Measurements from ENCODE around the gene ZFAND3. TPM values are rescaled to one million over a fixed set of nuclear protein-coding genes. Genes with fewer than 3 reads are reported as not detected.

Gene ZFAND3
- total RNA-seq, 1 donor from 2014 or later: 131 TPM

GRCh38 chr6:37831457-37831856, 11.9 kb downstream of the ZFAND3 start:
- H3K79me2 ChIP-seq (ENCODE audit: insufficient read depth, low read length): peaks cover 99% of the 10 kb centered on the region
- H3K4me2 ChIP-seq (ENCODE audit: low read length): no peak overlapping the region
- H4K20me1 ChIP-seq (ENCODE audit: insufficient read depth, low read length): peaks cover 100% of the 10 kb centered on the region
- no peaks in the 10 kb centered on the region for H3K27me3 ChIP-seq (ENCODE audit: insufficient read depth, low read length)
- H3K36me3 ChIP-seq (ENCODE audit: insufficient read depth, low read length): no peaks in the 10 kb centered on the region
- Mint-ChIP-seq H3K27ac (ENCODE audit: unreplicated experiment) (no peak overlapping the region), H3K9me3 (ENCODE audit: unreplicated experiment) (no peaks in the 10 kb centered on the region), H3K27me3 (ENCODE audit: low read depth, unreplicated experiment) (no peaks in the 10 kb centered on the region), H3K4me3 (ENCODE audit: unreplicated experiment) (no peak overlapping the region), H3K36me3 (ENCODE audit: low read depth, unreplicated experiment) (peaks cover 9% of the 10 kb centered on the region), H3K4me1 (ENCODE audit: low read depth, unreplicated experiment) (peaks cover 26% of the 10 kb centered on the region)
- no peaks in the 10 kb centered on the region for H3K4me1 ChIP-seq (ENCODE audit: insufficient read depth, low read length)
- TF ChIP-seq EZH2 (IDR thresholded peaks at IDR 0.05; ENCODE audit: insufficient read depth, low read length) (no peak), CTCF (IDR thresholded peaks at IDR 0.05; ENCODE audit: insufficient read depth, low read depth, low read length) (no peak)
- H3K27ac ChIP-seq (ENCODE audit: low read depth, low read length): no peak overlapping the region
- no peak overlapping the region for H3K9ac ChIP-seq (ENCODE audit: low read length)
- H3K9me3 ChIP-seq (ENCODE audit: insufficient read depth, low read depth, low read length): no peaks in the 10 kb centered on the region
- H3K4me3 ChIP-seq (ENCODE audit: insufficient read depth, low read depth, low read length): no peak overlapping the region
- FAIRE-seq: no peak
- no peak overlapping the region for H2AFZ ChIP-seq (ENCODE audit: low read depth, low read length)
- no peak for DNase-seq (ENCODE audit: low read depth)

GRCh38 chr6:37835923-37836322, 16.4 kb downstream of the ZFAND3 start:
- TF ChIP-seq EZH2 (IDR thresholded peaks at IDR 0.05; ENCODE audit: insufficient read depth, low read length) (no peak), CTCF (IDR thresholded peaks at IDR 0.05; ENCODE audit: insufficient read depth, low read depth, low read length) (no peak)
- H3K4me1 ChIP-seq (ENCODE audit: insufficient read depth, low read length): no peaks in the 10 kb centered on the region
- no peaks in the 10 kb centered on the region for H3K36me3 ChIP-seq (ENCODE audit: insufficient read depth, low read length)
- no peak overlapping the region for H2AFZ ChIP-seq (ENCODE audit: low read depth, low read length)
- Mint-ChIP-seq H3K4me3 (ENCODE audit: unreplicated experiment) (no peak overlapping the region), H3K9me3 (ENCODE audit: unreplicated experiment) (no peaks in the 10 kb centered on the region), H3K27me3 (ENCODE audit: low read depth, unreplicated experiment) (no peaks in the 10 kb centered on the region), H3K4me1 (ENCODE audit: low read depth, unreplicated experiment) (peaks cover 14% of the 10 kb centered on the region), H3K36me3 (ENCODE audit: low read depth, unreplicated experiment) (peaks cover 10% of the 10 kb centered on the region), H3K27ac (ENCODE audit: unreplicated experiment) (no peak overlapping the region)
- no peak overlapping the region for H3K4me3 ChIP-seq (ENCODE audit: insufficient read depth, low read depth, low read length)
- H3K27me3 ChIP-seq (ENCODE audit: insufficient read depth, low read length): no peaks in the 10 kb centered on the region
- no peak overlapping the region for H3K27ac ChIP-seq (ENCODE audit: low read depth, low read length)
- peaks cover 97% of the 10 kb centered on the region for H3K79me2 ChIP-seq (ENCODE audit: insufficient read depth, low read length)
- DNase-seq (ENCODE audit: low read depth): no peak
- peaks cover 96% of the 10 kb centered on the region for H4K20me1 ChIP-seq (ENCODE audit: insufficient read depth, low read length)
- H3K9ac ChIP-seq (ENCODE audit: low read length): no peak overlapping the region
- H3K4me2 ChIP-seq (ENCODE audit: low read length): no peak overlapping the region
- no peak for FAIRE-seq
- no peaks in the 10 kb centered on the region for H3K9me3 ChIP-seq (ENCODE audit: insufficient read depth, low read depth, low read length)

- no peaks in the 10 kb centered on the region for H3K9me3 Mint-ChIP-seq (ENCODE audit: unreplicated experiment)
- no peak overlapping the region for H3K9ac ChIP-seq (ENCODE audit: low read length)
- no peak overlapping the region for H3K4me3 Mint-ChIP-seq (ENCODE audit: unreplicated experiment)
- no peak overlapping the region for H2AFZ ChIP-seq (ENCODE audit: low read depth, low read length)
- no peak overlapping the region for H3K27ac Mint-ChIP-seq (ENCODE audit: unreplicated experiment)
- H3K4me1 Mint-ChIP-seq (ENCODE audit: low read depth, unreplicated experiment): peaks cover 2% of the 10 kb centered on the region
- H3K27ac ChIP-seq (ENCODE audit: low read depth, low read length): no peak overlapping the region
- no peaks in the 10 kb centered on the region for H3K36me3 ChIP-seq (ENCODE audit: insufficient read depth, low read length)
- FAIRE-seq (peak; percentile 17), DNase-seq (ENCODE audit: low read depth) (no peak)
- H3K4me1 ChIP-seq (ENCODE audit: insufficient read depth, low read length): no peaks in the 10 kb centered on the region
- no peak overlapping the region for H3K4me2 ChIP-seq (ENCODE audit: low read length)
- H3K79me2 ChIP-seq (ENCODE audit: insufficient read depth, low read length): peaks cover 96% of the 10 kb centered on the region
- TF ChIP-seq EZH2 (IDR thresholded peaks at IDR 0.05; ENCODE audit: insufficient read depth, low read length) (no peak), CTCF (IDR thresholded peaks at IDR 0.05; ENCODE audit: insufficient read depth, low read depth, low read length) (no peak)
- H3K4me3 ChIP-seq (ENCODE audit: insufficient read depth, low read depth, low read length): no peak overlapping the region
- no peaks in the 10 kb centered on the region for H3K27me3 Mint-ChIP-seq (ENCODE audit: low read depth, unreplicated experiment)
- peaks cover 8% of the 10 kb centered on the region for H3K36me3 Mint-ChIP-seq (ENCODE audit: low read depth, unreplicated experiment)
- H3K9me3 ChIP-seq (ENCODE audit: insufficient read depth, low read depth, low read length): no peaks in the 10 kb centered on the region
- no peaks in the 10 kb centered on the region for H3K27me3 ChIP-seq (ENCODE audit: insufficient read depth, low read length)
- peaks cover 95% of the 10 kb centered on the region for H4K20me1 ChIP-seq (ENCODE audit: insufficient read depth, low read length)
Measured at GRCh38 chr6:37838219-37838921, 18.8 kb downstream of the ZFAND3 start.

Measured in astrocyte (in vitro differentiated cells and primary cell).